Mucosa of descending colon (tissue), 3 donors: Measurements from ENCODE around the gene CHEK2. TPM values are rescaled to one million over a fixed set of nuclear protein-coding genes. Genes with fewer than 3 reads are reported as not detected.

Experiments used
- ATAC-seq: fragments of 200-7000 bp; cut with Tn5 transposase; one replicate; pipeline ENCODE4 v1.9.1; 2020; ENCODE audit warnings: mild to moderate bottlenecking, moderate library complexity
- DNase-seq, 3 donors: peaks; one replicate each; pipeline ENCODE4 v3.0.0-alpha.2; 2020
- H3K36me3 ChIP-seq: fragments of 200-600 bp; one replicate; pipeline ENCODE4 v1.8.0; 2021; ENCODE audit warnings: low read depth, mild to moderate bottlenecking
- H3K4me1 ChIP-seq: fragments of 200-600 bp; one replicate; pipeline ENCODE4 v1.8.0; 2021; ENCODE audit warnings: low read depth, mild to moderate bottlenecking
- H3K4me3 ChIP-seq: fragments of 200-600 bp; one replicate; pipeline ENCODE4 v1.8.0; 2021; ENCODE audit warnings: mild to moderate bottlenecking
- H3K9me3 ChIP-seq: fragments of 200-600 bp; one replicate; pipeline ENCODE4 v1.8.0; 2021; ENCODE audit warnings: mild to moderate bottlenecking
- CTCF ChIP-seq: fragments of 200-600 bp; IDR thresholded peaks from one replicate; pipeline ENCODE4 v1.8.0; 2022; ENCODE audit warnings: antibody characterized with exemption, mild to moderate bottlenecking
- intact Hi-C, 2 donors: fragments of 100-400 bp; cut with DNase I in 1 of 2; cut with micrococcal nuclease in 1 of 2; formaldehyde crosslinking; loops; one replicate each; pipeline versions ENCODE4 v1.11.0 to v1.11.1; 2022; cut with DNase I, micrococcal nuclease
- long read RNA-seq, 2 donors: library from polyadenylated mRNA; unstranded; transcript quantifications; one replicate each; pipeline ENCODE4 v2.0.0, GENCODE V29; 2019 to 2021
- total RNA-seq, 3 donors: library from RNA; stranded (reverse); fragmentation: NEBNext Ultra II Directional in 2 of 3; extraction: Animal tissue kit (Norgen Biotek cat#: 25700) in 2 of 3; gene quantifications; one replicate each; pipeline versions ENCODE4 v1.2.1 to v1.2.4, GENCODE V29; 2021 to 2023
- donor health status: DM: no; HTN: no; CAD: no; lungs with moderate emphysema.
- donor health status: DM: no; HTN: no; CAD: no.
- donor health status: DM: no; HTN: yes; CAD: no.

CHEK2 gene
- 10 to 100 TPM; 15.8 to 21.1 (median 19.5) TPM for total RNA-seq
- long read RNA-seq, donor 1, partial matches to known transcripts, result 1 of 7 reads
- long read RNA-seq, donor 1, other reads (novel, unspliced or antisense), result 3 of 7 reads
- long read RNA-seq, donor 2, partial matches to known transcripts, result 2 of 10 reads
- long read RNA-seq, donor 2, other reads (novel, unspliced or antisense), result 2 of 10 reads

GRCh38 chr22:28741785-28742561 lies at the start of gene CHEK2, which contains the start of gene HSCB:
TSS of gene CHEK2 (minus strand) at chr22:28741820. CDS start at chr22:28734721, 7,099 bp downstream.
TSS of gene HSCB (plus strand) at chr22:28742039. CDS start at chr22:28742096, 57 bp downstream.
- H3K9me3 ChIP-seq, result no peaks in the 10 kb centered on the region
- DNase-seq, result peak; percentile 96 to 99 (median 98)
- intact Hi-C loops, result no loop called here
- peaks cover 9% of the 10 kb centered on the region for H3K36me3 ChIP-seq
- H3K4me1 ChIP-seq, result peaks cover 18% of the 10 kb centered on the region
- ATAC-seq, result peak; percentile 98
- no peak for TF ChIP-seq CTCF
- peak within 1 kb of the TSS; percentile 87 for H3K4me3 ChIP-seq

GRCh38 chr22:28791124-28791523 lies 49.5 kb upstream of the CHEK2 start:
- H3K36me3 ChIP-seq, result peaks cover 3% of the 10 kb centered on the region
- H3K4me1 ChIP-seq, result peaks cover 10% of the 10 kb centered on the region
- ATAC-seq (no peak), DNase-seq (no peak)
- intact Hi-C loops, result no loop called here
- TF ChIP-seq CTCF, result no peak
- H3K4me3 ChIP-seq, result no peak overlapping the region
- no peaks in the 10 kb centered on the region for H3K9me3 ChIP-seq

- Histone ChIP-seq H3K9me3 (no peaks in the 10 kb centered on the region), H3K4me1 (peaks cover 23% of the 10 kb centered on the region), H3K4me3 (no peak overlapping the region), H3K36me3 (no peaks in the 10 kb centered on the region)
- DNase-seq (no peak), ATAC-seq (no peak)
- no peak for TF ChIP-seq CTCF
- intact Hi-C loops, result no loop called here
Measured at GRCh38 chr22:28788601-28789000, 47.0 kb upstream of the CHEK2 start.

- peak in 1 of 3 donors; percentile 48 for DNase-seq
- ATAC-seq, result peak; percentile 91
- Histone ChIP-seq H3K4me1 (peaks cover 25% of the 10 kb centered on the region), H3K9me3 (no peaks in the 10 kb centered on the region), H3K4me3 (no peak overlapping the region), H3K36me3 (no peaks in the 10 kb centered on the region)
- no peak for TF ChIP-seq CTCF
- intact Hi-C loops, result no loop called here
Measured at GRCh38 chr22:28783786-28784671, 42.4 kb upstream of the CHEK2 start.

GRCh38 chr22:28780296-28780695 lies 38.7 kb upstream of the CHEK2 start:
- no peak for TF ChIP-seq CTCF
- ATAC-seq, result no peak
- Histone ChIP-seq H3K9me3 (no peaks in the 10 kb centered on the region), H3K4me3 (no peak overlapping the region), H3K4me1 (peaks cover 22% of the 10 kb centered on the region), H3K36me3 (no peaks in the 10 kb centered on the region)
- no peak for DNase-seq
- intact Hi-C loops, result no loop called here
